Activated naive CD8-positive, alpha-beta T cell treated with anti-CD3 and anti-CD28 coated beads, Interleukin-2, amount 50 U/mL, for 16 hours (primary cell): ENCODE results near the gene TSGA10IP.
"Not testable (repeated sequence)": the region's sequence is repeated elsewhere in the genome, so short reads cannot be mapped to it uniquely, and the experiment has no call there.

Source experiments
- DNase-seq: peaks from one replicate; pipeline ENCODE4 v3.0.0-alpha.2; 2020; ENCODE audit warnings: low read depth, low spot score

TSGA10IP gene

GRCh38 chr11:65946655-65947054 is 1.4 kb downstream of the TSGA10IP start:
- no peak for DNase-seq

GRCh38 chr11:65947133-65947532 is 1.9 kb downstream of the TSGA10IP start:
- no peak for DNase-seq

DNA sequence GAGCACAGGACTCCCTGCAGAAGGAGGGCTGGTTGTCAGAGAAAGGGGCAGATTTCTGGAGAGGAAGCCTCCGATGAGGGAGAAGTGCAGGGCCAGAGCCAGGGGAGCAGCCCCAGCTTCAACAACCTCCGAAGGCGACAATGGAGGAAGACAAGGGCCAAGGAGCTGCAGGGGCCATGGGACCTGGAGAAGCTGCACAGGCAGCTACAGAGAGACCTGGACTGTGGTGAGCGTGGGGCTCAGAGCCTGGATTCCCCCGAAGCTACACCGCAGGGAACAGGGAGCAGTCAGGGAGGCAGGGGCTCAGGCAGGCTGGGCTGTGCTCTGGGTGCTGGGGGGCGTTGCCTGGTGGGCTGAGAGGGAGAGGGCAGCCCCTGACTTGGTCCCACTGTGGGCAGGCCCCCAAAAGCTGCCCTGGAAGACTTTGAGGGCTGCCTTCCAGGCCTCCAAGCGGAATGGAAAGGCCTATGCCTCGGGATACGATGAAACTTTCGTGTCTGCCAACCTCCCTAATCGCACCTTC is 2.4 kb downstream of the TSGA10IP start:
- DNase-seq: no peak

DNA sequence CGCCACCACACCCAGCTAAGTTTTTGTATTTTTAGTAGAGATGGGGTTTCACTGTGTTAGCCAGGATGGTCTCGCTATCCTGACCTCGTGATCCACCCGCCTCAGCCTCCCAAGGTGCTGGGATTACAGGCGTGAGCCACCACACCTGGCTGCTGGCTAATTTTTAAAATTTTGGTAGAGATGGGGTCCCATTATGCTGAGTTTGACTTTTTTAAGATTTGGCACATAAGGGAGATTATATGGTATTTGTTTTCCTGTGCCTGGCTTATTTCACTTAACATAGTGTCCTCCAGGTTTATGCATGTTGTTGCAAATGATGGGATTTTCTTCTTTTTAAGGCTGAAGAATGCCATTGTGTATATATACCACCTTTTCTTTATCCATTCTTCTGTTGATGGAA is 5.4 kb downstream of the TSGA10IP start:
- not testable (repeated sequence) for DNase-seq

DNA sequence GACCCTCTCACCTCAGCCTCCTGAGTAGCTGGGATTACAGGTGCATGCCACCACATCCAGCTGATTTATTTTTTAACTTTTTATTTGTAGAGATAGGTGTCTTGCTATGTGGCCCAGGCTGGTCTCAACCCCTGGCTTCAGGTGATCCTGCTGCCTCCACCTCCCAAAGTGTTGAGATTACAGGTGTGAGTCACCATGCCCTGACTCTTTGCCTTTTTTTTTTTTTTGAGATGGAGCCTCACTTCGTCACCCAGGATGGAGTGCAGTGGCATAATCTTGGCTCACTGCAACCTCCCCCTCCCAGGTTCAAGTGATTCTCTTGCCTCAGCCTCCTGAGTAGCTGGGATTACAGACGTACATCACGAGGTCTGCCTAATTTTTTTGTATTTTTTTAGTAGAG is 6.4 kb downstream of the TSGA10IP start:
- DNase-seq: not testable (repeated sequence)

GRCh38 chr11:65952052-65952521 is 6.8 kb downstream of the TSGA10IP start:
- no peak for DNase-seq

DNA sequence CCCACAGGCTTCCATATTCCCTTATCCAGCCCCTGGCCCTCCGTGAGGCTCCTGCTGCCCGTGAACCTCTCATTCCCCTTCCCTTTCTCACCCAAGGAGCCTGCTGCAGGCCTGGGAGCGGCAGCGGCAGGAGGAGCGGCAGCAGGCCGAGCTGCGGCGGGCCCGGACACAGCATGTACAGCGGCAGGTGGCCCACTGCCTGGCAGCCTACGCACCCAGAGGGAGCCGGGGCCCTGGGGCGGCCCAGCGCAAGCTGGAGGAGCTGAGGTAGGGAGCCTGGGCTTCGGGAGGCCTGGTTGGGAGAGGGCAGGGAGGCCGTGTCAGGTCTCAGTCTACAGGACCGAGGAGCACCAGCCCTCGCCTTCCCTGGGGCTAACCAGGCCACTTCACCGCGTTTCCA is 8.2 kb downstream of the TSGA10IP start:
- DNase-seq: no peak

- no peak for DNase-seq
Measured at GRCh38 chr11:65954771-65955170, 9.5 kb downstream of the TSGA10IP start.

DNA sequence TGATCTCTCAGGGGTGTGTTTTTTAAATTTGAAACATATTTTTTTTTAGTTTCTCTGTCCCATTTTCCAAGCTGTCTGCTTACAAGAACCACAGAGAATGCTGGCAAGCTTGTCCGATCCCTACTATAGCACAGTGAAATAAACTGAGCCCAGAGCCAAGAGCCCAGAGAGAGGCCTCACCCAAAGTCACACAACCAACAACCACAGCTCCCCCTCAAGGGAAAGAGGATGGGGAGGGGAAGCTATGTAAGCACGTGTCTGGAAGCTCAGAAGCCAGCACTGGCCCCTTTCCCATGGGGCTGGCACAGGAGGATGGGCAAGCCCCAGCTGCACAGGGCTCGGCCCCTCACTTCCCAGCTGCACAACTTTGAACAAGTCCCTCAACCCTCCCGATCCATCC is 13.0 kb downstream of the TSGA10IP start:
- no peak for DNase-seq

- DNase-seq: no peak
Measured at GRCh38 chr11:65958774-65959420, 13.6 kb downstream of the TSGA10IP start.

DNA sequence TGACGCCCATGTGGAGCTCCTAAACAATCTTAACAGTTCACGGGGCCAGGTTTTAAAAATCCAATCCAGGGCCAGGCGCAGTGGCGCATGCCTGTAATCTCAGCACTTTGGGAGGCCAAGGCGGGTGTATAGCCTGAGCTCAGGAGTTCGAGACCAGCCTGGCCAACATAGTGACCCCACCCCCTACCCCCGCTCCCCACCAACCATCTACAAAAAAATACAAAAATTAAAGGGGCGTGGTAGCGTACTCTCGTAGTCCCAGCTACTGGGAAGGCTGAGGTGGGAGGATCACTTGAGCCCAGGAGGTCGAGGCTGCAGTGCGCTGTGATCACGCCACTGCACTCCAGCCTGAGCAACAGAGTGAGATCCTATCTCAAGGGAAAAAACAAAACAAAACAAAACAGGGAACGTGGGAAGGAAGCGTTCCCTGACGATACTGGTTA is 15.6 kb downstream of the TSGA10IP start:
- DNase-seq: no peak

DNA sequence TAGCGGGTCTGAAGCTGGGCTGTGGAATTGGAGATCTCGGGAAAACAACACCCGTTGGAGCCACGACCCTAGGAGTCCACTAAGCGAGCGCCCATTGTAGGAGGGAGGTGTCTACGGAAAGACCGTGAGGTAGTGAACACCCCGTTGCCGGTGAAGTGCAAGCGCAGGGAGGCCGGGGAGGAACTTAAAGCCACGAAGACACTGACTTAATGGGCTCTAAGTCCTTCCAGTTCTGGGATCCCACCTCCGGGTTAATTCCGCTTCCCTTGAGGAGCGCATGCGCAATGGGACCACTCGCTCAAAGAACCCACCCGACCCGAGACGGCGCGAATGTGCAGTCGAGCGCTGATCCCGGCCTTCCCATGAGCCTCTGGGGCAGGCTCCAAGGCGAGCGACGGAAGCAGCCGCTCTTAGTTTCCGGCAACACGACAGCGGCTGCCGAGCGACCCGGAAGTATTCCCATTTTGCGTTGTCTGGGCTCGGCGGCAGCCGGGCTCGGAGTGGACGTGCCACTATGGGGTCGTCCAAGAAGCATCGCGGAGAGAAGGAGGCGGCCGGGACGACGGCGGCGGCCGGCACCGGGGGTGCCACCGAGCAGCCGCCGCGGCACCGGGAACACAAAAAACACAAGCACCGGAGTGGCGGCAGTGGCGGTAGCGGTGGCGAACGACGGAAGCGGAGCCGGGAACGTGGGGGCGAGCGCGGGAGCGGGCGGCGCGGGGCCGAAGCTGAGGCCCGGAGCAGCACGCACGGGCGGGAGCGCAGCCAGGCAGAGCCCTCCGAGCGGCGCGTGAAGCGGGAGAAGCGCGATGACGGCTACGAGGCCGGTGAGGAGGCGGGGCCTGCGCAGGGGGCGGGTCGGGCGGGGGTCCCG is 16.2 kb downstream of the TSGA10IP start, which contains the start of gene SART1:
SART1 (plus strand) TSS at position 468 of the 874 bp plus-strand sequence; CDS start at position 515, 47 bp downstream.
- peak; percentile 91 for DNase-seq

- no peak for DNase-seq
Measured at GRCh38 chr11:65962141-65962564, 16.9 kb downstream of the TSGA10IP start.

- DNase-seq: no peak
Measured at GRCh38 chr11:65964906-65965305, 19.6 kb downstream of the TSGA10IP start.

- no peak for DNase-seq
Measured at GRCh38 chr11:65965986-65966762, 20.9 kb downstream of the TSGA10IP start.

- no peak for DNase-seq
Measured at GRCh38 chr11:65967329-65967934, 22.2 kb downstream of the TSGA10IP start.

GRCh38 chr11:65968600-65969482 is 23.6 kb downstream of the TSGA10IP start:
- no peak for DNase-seq

DNA sequence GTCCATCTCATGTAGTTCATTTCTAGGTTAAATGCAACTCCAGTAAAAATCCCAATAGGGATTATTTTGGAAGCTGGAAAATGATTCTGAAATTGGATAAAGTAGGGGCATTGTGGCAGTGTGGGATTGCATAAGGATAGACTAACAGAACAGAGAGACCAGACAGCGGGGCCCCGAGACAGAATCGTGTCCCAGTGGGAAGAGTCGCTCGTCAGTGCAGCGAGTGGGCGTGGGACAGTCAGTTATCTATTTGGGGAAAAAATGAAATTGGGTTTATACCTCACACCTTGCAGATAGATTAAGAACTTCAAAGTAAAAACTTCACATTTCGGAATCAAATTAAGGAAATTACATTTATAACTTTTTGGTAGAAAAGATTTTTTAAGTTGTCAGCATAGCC is 26.8 kb downstream of the TSGA10IP start:
- DNase-seq: no peak

DNA sequence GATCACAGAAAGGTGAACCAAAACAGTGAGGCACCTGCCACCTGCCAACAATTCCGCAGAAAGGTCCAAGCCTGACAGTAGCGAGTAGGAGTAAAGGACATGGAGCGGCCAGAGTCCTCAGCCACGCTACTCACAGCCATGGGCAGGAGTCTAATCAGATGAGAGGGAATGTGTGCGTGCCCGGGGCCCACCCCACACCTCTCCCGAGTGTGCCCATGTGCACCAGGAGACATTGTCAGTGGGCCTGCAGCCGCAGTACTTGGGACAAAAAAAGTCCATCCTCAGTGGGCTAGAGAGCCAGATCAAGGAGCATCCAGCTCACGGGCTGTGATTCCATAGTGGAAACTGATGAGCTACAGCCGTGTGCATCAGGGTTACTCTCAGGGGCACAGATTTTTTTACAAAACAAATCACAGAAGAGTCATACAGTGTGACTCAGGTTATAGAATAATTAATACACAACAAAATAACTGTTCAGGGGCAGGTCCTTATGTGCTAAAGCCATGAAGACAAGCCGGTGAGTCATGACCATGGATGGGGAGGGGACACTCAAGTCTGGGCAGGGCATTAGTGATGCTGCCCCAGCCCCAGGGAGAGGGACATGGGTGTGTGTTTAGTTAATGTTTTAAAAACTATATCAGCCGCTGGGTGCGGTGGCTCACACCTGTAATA is 28.3 kb downstream of the TSGA10IP start:
- no peak for DNase-seq

- no peak for DNase-seq
Measured at GRCh38 chr11:65975771-65976170, 30.5 kb downstream of the TSGA10IP start.
